Omental fat pad (tissue), 4 donors: Measurements from ENCODE around the gene METTL16. TPM values are rescaled to one million over a fixed set of nuclear protein-coding genes. Genes with fewer than 3 reads are reported as not detected.
A peak's percentile ranks its signal among the peaks of the same experiment; 100 is the strongest.

Experiments
- ATAC-seq: fragments of 150-250 bp; one replicate; pipeline ENCODE4 v1.9.1; 2016; ENCODE audit warnings: mild to moderate bottlenecking, moderate library complexity; ENCODE audit not compliant: low FRiP score
- DNase-seq: peaks from one replicate; pipeline ENCODE4 v3.0.0-alpha.2; 2019; ENCODE audit warnings: low spot score
- total RNA-seq, 4 donors: library from RNA; depleted of rRNA; stranded (reverse); fragments of >200 nt; gene quantifications; one replicate each; pipeline ENCODE4 v1.1.0, GENCODE V29; 2016
- TF ChIP-seq, protein P1 (sequence below), 3 donors: fragments of 450-650 bp; IDR thresholded peaks; one replicate each; pipeline ENCODE4 v1.5.1; 2016 to 2017; ENCODE audit warnings: antibody characterized with exemption in 3 of 3, mild to moderate bottlenecking in 3 of 3, moderate library complexity in 2 of 3

The METTL16 gene
- total RNA-seq, 4 donors from 2014 or later = 12.6 to 45.1 (median 19.1) TPM

DNA sequence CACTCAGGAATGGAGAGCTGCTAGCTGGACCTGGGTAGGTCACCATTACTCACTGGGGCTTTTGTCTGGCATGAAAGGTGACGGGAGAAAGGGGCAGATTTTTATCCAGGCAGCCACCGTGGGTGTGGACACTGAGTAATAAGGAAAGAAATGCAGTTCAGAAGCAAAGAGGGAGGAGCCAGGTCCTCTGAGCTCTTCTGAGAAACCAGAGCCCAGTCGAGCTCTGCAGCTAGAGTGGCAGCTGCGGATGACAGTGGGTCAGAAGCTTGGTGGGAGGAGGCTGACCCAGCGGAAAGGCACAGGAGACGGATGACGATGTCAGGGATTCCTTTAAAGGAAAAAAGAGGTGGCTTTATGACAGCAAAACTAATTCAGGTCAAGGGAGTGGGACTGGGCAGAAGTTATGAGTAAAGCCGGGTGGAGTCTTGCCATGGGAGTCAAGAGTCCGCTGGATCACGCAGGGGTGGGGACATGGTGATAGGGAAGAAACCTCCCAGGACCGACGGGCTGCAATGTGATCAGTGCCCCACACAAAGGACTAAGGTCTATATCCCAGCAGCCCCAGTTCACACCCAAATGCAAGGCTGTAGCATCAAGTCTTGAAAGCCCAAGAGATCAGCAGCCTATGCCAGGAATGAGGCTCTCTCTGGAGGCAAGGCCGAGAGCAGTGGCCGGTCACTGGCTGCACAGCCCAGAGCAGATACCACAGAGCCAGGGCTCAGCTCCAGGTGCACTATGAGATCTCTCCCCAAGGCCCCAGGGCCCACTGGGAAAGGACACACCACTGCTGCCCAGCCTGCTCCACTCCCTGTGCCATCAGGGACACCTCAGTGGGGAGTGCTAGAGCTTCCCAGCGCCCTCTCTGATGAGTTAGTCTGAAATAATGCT lies 104.5 kb downstream of the METTL16 start:
- DNase-seq (peak; percentile 46), ATAC-seq (peak; percentile 82)
- TF ChIP-seq, protein P1, sequence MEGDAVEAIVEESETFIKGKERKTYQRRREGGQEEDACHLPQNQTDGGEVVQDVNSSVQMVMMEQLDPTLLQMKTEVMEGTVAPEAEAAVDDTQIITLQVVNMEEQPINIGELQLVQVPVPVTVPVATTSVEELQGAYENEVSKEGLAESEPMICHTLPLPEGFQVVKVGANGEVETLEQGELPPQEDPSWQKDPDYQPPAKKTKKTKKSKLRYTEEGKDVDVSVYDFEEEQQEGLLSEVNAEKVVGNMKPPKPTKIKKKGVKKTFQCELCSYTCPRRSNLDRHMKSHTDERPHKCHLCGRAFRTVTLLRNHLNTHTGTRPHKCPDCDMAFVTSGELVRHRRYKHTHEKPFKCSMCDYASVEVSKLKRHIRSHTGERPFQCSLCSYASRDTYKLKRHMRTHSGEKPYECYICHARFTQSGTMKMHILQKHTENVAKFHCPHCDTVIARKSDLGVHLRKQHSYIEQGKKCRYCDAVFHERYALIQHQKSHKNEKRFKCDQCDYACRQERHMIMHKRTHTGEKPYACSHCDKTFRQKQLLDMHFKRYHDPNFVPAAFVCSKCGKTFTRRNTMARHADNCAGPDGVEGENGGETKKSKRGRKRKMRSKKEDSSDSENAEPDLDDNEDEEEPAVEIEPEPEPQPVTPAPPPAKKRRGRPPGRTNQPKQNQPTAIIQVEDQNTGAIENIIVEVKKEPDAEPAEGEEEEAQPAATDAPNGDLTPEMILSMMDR (IDR thresholded peaks at IDR 0.05) = no peak

DNA sequence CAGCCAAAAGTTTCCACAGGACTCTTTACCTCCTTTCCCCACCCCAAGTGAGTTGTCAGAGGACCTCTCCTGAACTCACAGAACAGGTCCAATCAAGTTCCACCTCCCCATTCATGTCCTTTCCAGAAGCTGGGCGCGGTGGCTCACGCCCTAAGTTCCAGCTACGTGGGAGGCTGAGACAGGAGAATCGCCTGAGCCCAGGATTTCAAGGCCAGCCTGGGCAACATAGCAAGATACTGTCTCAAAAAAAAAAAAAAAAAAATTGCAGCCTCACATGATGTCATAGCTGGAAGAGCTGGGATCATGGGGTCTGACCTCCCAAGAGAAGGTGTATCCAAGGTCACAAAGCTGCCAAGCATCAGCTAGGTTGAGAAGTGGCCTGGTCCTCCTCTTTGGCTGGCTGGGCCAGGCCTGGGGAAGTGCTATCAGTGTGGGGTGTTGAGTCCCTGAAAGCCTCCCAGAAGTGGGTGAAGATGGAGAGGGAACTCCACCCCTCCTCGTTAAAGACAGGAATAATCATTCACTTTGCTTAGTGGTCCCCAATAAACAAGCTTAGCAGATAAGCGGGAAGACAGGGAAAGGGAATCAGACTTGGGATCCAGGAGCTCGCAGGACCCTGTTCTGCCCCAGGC lies 105.3 kb downstream of the METTL16 start:
- DNase-seq = no peak
- no peak for ATAC-seq

DNA sequence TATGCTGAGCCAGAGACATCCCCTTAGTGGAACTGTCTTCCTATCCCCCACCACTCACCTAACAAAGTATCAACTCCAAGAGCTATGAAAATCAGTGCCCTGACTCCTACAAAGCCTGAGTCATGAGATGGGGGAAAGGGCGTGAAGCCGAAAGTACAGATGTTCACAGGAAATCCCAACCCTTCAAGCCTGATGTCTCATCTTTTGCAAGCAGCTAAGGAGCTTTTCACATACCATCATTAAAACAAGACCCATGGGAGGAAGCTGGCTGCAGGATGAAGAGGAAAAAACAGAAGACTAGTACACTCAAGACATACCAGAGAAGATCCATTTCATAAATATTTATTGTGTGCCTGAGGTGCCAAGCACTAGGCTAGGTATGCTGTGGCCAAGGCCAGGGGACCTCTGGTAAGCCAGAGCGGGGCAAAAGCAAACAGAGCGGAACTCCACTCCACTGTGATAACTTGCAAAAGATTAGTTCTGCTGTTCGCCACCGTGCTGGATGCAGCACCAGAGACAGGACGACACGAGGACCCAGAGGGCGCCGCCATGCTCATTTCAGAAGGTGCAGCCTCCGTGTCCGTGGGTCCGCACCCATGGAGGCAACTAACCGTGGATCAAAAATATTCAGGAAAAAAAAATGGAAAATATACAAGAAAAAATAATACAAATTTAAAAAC lies 106.3 kb downstream of the METTL16 start:
- TF ChIP-seq, protein P1 (IDR thresholded peaks at IDR 0.05) = no peak
- no peak for DNase-seq
- ATAC-seq = no peak

More for the DNA sequence above, 105.3 kb downstream of the METTL16 start:
- TF ChIP-seq, protein P1 (IDR thresholded peaks at IDR 0.05) = no peak

DNA sequence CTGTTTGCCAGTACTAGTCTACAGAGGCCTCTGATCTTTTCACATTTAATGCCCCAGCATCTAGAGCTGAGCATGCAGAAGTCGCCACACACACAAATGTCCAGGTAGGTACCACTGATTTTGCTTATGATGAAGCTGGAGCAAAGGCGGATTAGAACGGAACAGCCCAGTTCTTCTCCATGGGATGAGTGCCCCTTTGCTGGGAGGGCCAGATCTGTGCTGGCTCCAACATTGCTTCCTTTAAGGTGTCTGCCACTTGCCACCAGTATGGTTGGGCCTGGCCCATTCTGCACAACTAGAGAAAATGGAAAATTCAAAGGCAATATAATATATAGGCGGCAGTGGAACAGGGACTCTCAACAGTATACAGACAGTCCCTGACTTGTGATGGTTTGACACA lies 108.6 kb downstream of the METTL16 start:
- TF ChIP-seq, protein P1 (IDR thresholded peaks at IDR 0.05) = no peak
- no peak for ATAC-seq
- no peak for DNase-seq

DNA sequence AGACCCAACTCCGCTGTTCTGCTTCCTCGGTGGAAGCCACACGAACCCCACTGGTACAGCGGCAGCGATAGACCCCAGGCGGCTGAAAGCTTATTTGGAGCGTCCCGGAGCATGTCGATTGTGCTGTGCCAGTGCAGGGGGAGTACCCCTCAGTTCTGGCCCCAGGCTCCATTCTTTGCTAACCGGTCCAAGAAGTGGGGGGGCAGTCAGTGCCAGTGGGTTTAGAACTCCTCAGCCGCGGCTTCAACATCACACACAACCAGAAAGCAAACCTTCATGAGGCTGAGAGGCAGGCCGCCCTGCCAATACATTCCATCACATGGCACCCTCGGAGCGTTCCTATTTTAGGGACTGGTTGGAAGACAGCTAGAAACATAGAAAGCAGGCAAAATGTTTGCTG lies 109.1 kb downstream of the METTL16 start:
- TF ChIP-seq, protein P1 (IDR thresholded peaks at IDR 0.05) = no peak
- DNase-seq (no peak), ATAC-seq (no peak)

DNA sequence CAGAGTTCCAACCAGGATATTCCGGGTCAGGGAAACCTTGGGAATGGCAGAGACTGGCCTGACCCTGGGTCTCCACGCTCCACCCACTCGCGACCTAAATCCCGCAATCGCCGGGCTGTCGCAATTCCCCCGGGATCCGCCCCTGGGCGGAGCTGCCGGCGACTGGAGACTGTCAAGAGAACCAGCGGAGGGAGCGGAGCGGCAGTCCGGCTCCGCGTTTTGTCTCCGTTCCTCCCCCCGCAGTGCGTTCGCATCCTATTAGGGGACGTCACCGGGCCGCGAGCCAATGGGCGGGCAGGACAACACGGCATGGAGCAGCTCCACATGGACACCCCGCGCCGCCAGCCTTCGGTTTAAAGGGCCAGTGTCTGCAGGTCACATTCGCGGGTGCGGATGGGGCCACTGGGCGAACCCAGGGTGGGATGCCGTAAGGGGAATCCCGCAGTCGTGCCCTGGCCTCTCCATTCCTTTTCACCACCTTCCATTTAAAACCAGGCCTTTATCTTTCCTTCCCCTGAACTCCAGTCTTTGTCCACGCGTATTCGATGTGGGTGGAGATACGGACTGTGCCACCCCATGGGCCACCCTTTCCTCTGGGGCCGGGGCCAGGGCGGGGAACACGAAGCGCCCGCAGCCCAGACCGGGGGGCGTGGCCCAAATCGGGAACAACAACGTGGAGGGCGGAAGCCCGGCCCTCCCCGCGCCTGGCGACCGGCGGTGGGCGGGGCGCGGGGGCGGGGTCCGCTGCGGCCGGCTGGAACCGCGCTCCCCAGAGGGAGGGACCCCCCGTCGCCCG lies 110.1 kb downstream of the METTL16 start:
- ATAC-seq (peak; percentile 58), DNase-seq (peak; percentile 100)
- TF ChIP-seq, protein P1 (IDR thresholded peaks at IDR 0.05) = no peak
